Measurements from ENCODE around the gene LPO. TPM values are rescaled to one million over a fixed set of nuclear protein-coding genes. Genes with fewer than 3 reads are reported as not detected.

LPO gene
- total RNA-seq, 1 experiment from 2014 or later: not detected

DNA sequence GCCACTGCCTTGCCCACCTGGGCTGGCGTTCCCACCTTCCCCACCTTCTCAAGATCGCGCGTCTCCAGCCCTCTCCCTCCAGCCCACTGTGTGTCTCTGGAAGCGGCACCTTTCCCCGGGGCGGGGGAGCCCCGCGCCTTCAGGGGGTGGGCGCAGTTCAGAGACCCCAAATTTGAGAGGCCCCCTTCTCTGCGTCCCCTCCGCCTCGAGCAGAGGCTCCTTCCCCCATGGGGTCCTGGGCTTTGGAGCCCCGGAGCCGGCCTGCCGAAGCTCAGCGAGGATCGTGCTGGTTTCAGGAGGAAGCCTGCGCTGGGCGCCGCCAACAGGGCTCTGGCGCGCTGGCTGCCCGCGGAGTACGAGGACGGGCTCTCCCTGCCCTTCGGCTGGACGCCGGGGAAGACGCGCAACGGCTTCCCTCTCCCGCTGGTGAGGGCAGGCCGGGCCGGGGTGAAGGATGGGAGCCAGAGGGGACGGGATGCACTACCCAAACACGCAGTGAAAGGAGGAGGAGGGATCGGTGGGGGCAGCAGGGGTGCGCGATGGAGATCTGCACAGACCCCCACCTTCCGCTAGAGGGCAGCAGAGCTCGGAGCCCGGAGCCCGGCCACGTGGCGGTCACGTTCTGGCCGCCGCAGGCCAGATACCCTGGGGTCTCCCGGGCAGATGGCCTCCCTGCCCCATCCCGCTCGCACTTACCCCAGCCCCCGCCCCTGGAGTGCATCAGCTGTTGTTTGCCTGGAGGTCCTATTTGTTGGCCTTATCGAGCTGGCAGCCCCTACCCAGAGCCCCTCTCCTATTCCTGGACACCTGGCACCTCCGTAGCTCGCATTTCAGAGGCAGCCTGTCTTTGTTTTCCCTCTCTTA, 11.1 kb downstream of the LPO start:
- no peaks in the 10 kb centered on the region for H3K9me3 Mint-ChIP-seq (ENCODE audit: low read depth, unreplicated experiment)
- BruUV-seq (replicated peaks): no TSS peak
- CTCF ChIA-PET: interaction anchor here (0.6 to 1.1 kb wide), 2 partner anchors 50 to 337 kb away, joined by 3 read pairs; no protein-coding TSS in a partner anchor
- H3K4me3 Mint-ChIP-seq (ENCODE audit: low read depth, unreplicated experiment): peak overlapping the region; percentile 52
- intact Hi-C loops (cut with micrococcal nuclease; ENCODE audit: unreplicated experiment): no loop called here
- H3K27ac Mint-ChIP-seq (ENCODE audit: unreplicated experiment): no peak overlapping the region
- no peaks in the 10 kb centered on the region for H3K4me1 Mint-ChIP-seq (ENCODE audit: low read depth, unreplicated experiment)
- H3K27me3 Mint-ChIP-seq (ENCODE audit: unreplicated experiment): peaks cover 90% of the 10 kb centered on the region
- TF ChIP-seq, protein P1, sequence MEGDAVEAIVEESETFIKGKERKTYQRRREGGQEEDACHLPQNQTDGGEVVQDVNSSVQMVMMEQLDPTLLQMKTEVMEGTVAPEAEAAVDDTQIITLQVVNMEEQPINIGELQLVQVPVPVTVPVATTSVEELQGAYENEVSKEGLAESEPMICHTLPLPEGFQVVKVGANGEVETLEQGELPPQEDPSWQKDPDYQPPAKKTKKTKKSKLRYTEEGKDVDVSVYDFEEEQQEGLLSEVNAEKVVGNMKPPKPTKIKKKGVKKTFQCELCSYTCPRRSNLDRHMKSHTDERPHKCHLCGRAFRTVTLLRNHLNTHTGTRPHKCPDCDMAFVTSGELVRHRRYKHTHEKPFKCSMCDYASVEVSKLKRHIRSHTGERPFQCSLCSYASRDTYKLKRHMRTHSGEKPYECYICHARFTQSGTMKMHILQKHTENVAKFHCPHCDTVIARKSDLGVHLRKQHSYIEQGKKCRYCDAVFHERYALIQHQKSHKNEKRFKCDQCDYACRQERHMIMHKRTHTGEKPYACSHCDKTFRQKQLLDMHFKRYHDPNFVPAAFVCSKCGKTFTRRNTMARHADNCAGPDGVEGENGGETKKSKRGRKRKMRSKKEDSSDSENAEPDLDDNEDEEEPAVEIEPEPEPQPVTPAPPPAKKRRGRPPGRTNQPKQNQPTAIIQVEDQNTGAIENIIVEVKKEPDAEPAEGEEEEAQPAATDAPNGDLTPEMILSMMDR (IDR thresholded peaks at IDR 0.05; ENCODE audit: unreplicated experiment): peak; percentile 61
- DNase-seq: peak; percentile 56
- no peaks in the 10 kb centered on the region for H3K36me3 Mint-ChIP-seq (ENCODE audit: insufficient read depth, unreplicated experiment)

DNA sequence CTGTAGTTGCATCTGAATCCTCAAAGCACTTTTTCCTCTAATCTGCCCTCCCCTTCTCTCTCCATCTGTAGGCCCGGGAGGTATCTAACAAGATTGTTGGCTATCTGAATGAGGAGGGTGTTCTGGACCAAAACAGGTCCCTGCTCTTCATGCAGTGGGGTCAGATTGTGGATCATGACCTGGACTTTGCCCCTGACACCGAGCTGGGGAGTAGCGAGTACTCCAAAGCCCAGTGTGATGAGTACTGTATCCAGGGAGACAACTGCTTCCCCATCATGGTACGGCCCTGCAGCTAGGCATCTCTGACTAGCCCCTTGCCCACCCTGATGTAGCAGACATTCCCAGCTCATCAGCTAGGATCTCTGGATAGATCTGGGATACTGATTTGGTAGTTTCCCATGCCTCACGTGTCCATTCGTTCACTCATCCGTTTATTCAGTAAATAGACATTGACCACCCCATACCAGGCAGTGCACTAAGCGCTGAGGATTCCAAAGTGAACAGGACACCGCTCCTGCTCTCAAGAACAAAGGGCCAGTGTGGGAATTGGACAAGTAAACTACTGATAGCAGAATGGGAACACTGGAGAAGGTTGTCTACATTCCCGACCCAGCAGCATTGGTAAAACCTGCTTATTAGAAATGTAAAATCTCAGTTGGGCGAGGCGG, 12.1 kb downstream of the LPO start:
- no peak overlapping the region for H3K4me3 Mint-ChIP-seq (ENCODE audit: low read depth, unreplicated experiment)
- H3K36me3 Mint-ChIP-seq (ENCODE audit: insufficient read depth, unreplicated experiment): no peaks in the 10 kb centered on the region
- TF ChIP-seq, protein P1 (IDR thresholded peaks at IDR 0.05; ENCODE audit: unreplicated experiment): no peak
- CTCF ChIA-PET: interaction anchor here (0.6 to 1.1 kb wide), 2 partner anchors 51 to 336 kb away, joined by 3 read pairs; no protein-coding TSS in a partner anchor
- H3K4me1 Mint-ChIP-seq (ENCODE audit: low read depth, unreplicated experiment): no peaks in the 10 kb centered on the region
- intact Hi-C loops (cut with micrococcal nuclease; ENCODE audit: unreplicated experiment): no loop called here
- H3K9me3 Mint-ChIP-seq (ENCODE audit: low read depth, unreplicated experiment): no peaks in the 10 kb centered on the region
- no peak overlapping the region for H3K27ac Mint-ChIP-seq (ENCODE audit: unreplicated experiment)
- H3K27me3 Mint-ChIP-seq (ENCODE audit: unreplicated experiment): peaks cover 90% of the 10 kb centered on the region
- no peak for DNase-seq
- no TSS peak for BruUV-seq (replicated peaks)

DNA sequence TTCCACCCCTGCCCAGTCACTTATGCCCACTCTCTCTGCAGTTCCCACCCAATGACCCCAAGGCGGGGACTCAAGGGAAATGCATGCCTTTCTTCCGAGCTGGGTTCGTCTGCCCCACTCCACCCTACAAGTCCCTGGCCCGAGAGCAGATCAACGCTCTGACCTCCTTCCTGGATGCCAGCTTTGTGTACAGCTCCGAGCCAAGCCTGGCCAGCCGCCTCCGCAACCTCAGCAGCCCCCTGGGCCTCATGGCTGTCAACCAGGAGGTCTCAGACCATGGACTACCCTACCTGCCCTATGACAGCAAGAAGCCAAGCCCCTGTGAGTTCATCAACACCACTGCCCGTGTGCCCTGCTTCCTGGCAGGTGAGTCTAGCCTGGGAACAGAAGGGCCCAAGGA, 13.8 kb downstream of the LPO start:
- BruUV-seq (replicated peaks): no TSS peak
- TF ChIP-seq, protein P1 (IDR thresholded peaks at IDR 0.05; ENCODE audit: unreplicated experiment): no peak
- Mint-ChIP-seq H3K27ac (ENCODE audit: unreplicated experiment) (no peak overlapping the region), H3K36me3 (ENCODE audit: insufficient read depth, unreplicated experiment) (no peaks in the 10 kb centered on the region), H3K27me3 (ENCODE audit: unreplicated experiment) (peaks cover 90% of the 10 kb centered on the region), H3K9me3 (ENCODE audit: low read depth, unreplicated experiment) (no peaks in the 10 kb centered on the region), H3K4me1 (ENCODE audit: low read depth, unreplicated experiment) (no peaks in the 10 kb centered on the region), H3K4me3 (ENCODE audit: low read depth, unreplicated experiment) (no peak overlapping the region)
- CTCF ChIA-PET: interaction anchor here (0.7 kb wide), 1 partner anchor 125 kb away, joined by 3 read pairs; no protein-coding TSS in a partner anchor
- intact Hi-C loops (cut with micrococcal nuclease; ENCODE audit: unreplicated experiment): no loop called here
- no peak for DNase-seq

DNA sequence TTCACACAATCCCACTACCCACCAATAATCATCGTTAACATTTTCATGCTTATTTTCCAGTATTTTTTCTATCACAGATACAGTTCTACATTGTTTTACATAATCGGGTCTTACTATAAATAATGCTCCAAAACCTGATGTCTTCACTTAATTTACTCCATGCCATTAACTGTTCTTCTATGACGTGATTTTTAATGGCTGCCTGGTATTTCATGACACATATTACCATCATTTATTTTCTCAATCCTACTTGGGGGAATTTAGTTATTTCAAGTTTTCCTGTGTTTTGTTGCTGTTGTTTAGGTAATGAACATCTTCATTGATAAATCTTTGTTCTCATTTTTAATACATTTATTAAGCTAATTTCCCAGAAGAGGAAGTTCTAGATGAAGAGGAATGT, 14.7 kb downstream of the LPO start:
- H3K27ac Mint-ChIP-seq (ENCODE audit: unreplicated experiment): no peak overlapping the region
- BruUV-seq (replicated peaks): no TSS peak
- H3K27me3 Mint-ChIP-seq (ENCODE audit: unreplicated experiment): peaks cover 91% of the 10 kb centered on the region
- no peak for DNase-seq
- intact Hi-C loops (cut with micrococcal nuclease; ENCODE audit: unreplicated experiment): no loop called here
- CTCF ChIA-PET: interaction anchor here (0.7 kb wide), 1 partner anchor 124 kb away, joined by 3 read pairs; no protein-coding TSS in a partner anchor
- no peaks in the 10 kb centered on the region for H3K4me1 Mint-ChIP-seq (ENCODE audit: low read depth, unreplicated experiment)
- H3K36me3 Mint-ChIP-seq (ENCODE audit: insufficient read depth, unreplicated experiment): no peaks in the 10 kb centered on the region
- H3K4me3 Mint-ChIP-seq (ENCODE audit: low read depth, unreplicated experiment): no peak overlapping the region
- TF ChIP-seq, protein P1 (IDR thresholded peaks at IDR 0.05; ENCODE audit: unreplicated experiment): no peak
- no peaks in the 10 kb centered on the region for H3K9me3 Mint-ChIP-seq (ENCODE audit: low read depth, unreplicated experiment)
